Transverse colon (tissue), 4 donors: Measurements from ENCODE around the gene CRB1.

ENCODE experiments used
- CTCF ChIP-seq, 5 experiments: fragments of 200-600 bp in 3 of 5; fragments of 450-650 bp in 2 of 5; sonication (generic) in 3 of 5; IDR thresholded peaks; 1 replicate in 2 of 5; 2 replicates in 3 of 5; pipeline ENCODE4 v1.5.1; 2016 to 2017; ENCODE audit warnings: antibody characterized with exemption in 5 of 5, inconsistent platforms in 3 of 5, mild to moderate bottlenecking in 2 of 5, moderate library complexity in 1 of 5
- EP300 ChIP-seq: sonication (generic); formaldehyde crosslinking; IDR thresholded peaks from one replicate; pipeline ENCODE4 v1.6.1; 2017; ENCODE audit warnings: antibody characterized with exemption, low read depth
- POLR2A ChIP-seq: fragments of 450-650 bp; IDR thresholded peaks from one replicate; pipeline ENCODE4 v1.6.1; 2016; ENCODE audit warnings: antibody characterized with exemption, mild to moderate bottlenecking, moderate library complexity
- POLR2AphosphoS5 ChIP-seq, 3 donors: sonication (generic); formaldehyde crosslinking; IDR thresholded peaks; one replicate each; pipeline ENCODE4 v1.6.1; 2016; ENCODE audit warnings: antibody characterized with exemption in 3 of 3

DNA sequence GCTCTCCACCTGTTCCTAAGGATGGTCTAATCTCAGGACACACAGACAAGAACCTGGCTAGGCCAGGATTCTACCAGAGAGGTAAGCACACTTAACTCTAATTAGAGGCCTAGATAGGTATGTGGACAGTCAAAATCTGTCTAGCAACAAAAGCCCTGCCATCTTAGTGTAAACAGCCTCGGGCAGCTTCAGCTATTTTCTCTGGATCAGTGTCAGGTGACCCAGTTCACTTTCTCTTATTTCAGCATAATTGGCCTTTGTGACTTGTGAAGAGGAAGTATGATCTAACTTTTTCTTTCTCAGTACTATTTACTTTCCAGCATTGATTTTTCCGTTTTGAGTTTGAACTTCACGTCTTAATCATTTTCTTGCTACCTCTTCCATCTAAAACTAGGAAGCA lies 217.7 kb downstream of the CRB1 start:
- no peak for TF ChIP-seq CTCF (IDR thresholded peaks at IDR 0.05)
- TF ChIP-seq EP300, result no peak
- no peak for TF ChIP-seq POLR2AphosphoS5 (IDR thresholded peaks at IDR 0.05)
- no peak for TF ChIP-seq POLR2A
